GM12878 (cell line): Measurements from ENCODE around the gene AEN. TPM values are rescaled to one million over a fixed set of nuclear protein-coding genes. Genes with fewer than 3 reads are reported as not detected.

Experiments used
- ATAC-seq: fragments of 200-7000 bp; cut with Tn5 transposase; 3 replicates; pipeline ENCODE4 v1.9.1; 2020; ENCODE audit warnings: mild to moderate bottlenecking, moderate library complexity
- BruUV-seq: library from RNA; stranded (reverse); fragments of 400-500 nt; replicated peaks from 2 replicates; lab custom pipeline; 2021; lab: Mats Ljungman, UMichigan
- CTCF ChIA-PET: fragments of 300-600 bp; sonication (Branson Sonifier 250); formaldehyde crosslinking; extraction: SDS; loops from one replicate; lab custom pipeline; 2021; ENCODE audit warnings: inconsistent platforms; lab: Yijun Ruan, JAX
- POLR2A ChIA-PET: fragments of 350-600 bp; formaldehyde crosslinking; extraction: SDS; loops from one replicate; lab custom pipeline; 2021; ENCODE audit warnings: inconsistent platforms; lab: Charles Lee
- RAD21 ChIA-PET: fragments of 300-600 bp; sonication (Branson Sonifier 250); formaldehyde crosslinking; loops from one replicate; lab custom pipeline; 2023; ENCODE audit warnings: antibody characterized with exemption; ENCODE audit not compliant: unreplicated experiment; lab: Charles Lee
- SMC1A ChIA-PET: fragments of 300-600 bp; sonication (Branson Sonifier 250); formaldehyde crosslinking; loops from one replicate; lab custom pipeline; 2023; ENCODE audit not compliant: unreplicated experiment, uncharacterized antibody; lab: Charles Lee
- DNase-seq: peaks from one replicate; pipeline ENCODE4 v3.0.0-alpha.2; 2011; ENCODE audit warnings: low read depth, low spot score
- FAIRE-seq: peaks from 3 replicates; lab custom pipeline; 2011; peaks lifted over from hg19 to GRCh38; lab: Jason Lieb, UNC
- H2AFZ ChIP-seq: 2 replicates; pipeline ENCODE4 v1.6.0; 2011; ENCODE audit warnings: low read depth, low read length, control low read depth; ENCODE audit not compliant: control insufficient read depth
- H3K27ac ChIP-seq: 2 replicates; pipeline ENCODE4 v1.5.1; 2011; ENCODE audit warnings: control low read depth; ENCODE audit not compliant: control insufficient read depth, insufficient read depth
- H3K27me3 ChIP-seq, 2 experiments: replicated peaks in 1 of 2; 2 replicates each; pipeline versions ENCODE4 v1.6.0 to v1.6.1; 2011; ENCODE audit warnings: low read length in 1 of 2; ENCODE audit not compliant: control insufficient read depth in 2 of 2, insufficient read depth in 2 of 2
- H3K36me3 ChIP-seq, 2 experiments: 2 replicates each; pipeline ENCODE4 v1.5.1; 2011; ENCODE audit warnings: low read length in 1 of 2; ENCODE audit not compliant: control insufficient read depth in 2 of 2, insufficient read depth in 2 of 2
- H3K4me1 ChIP-seq: 2 replicates; pipeline ENCODE4 v1.6.1; 2011; ENCODE audit warnings: mild to moderate bottlenecking, low read length, moderate library complexity, mixed read lengths; ENCODE audit not compliant: control insufficient read depth, insufficient read depth
- H3K4me2 ChIP-seq: 2 replicates; pipeline ENCODE4 v1.6.0; 2011; ENCODE audit warnings: control low read depth; ENCODE audit not compliant: control insufficient read depth, insufficient read depth
- H3K4me3 ChIP-seq: fragments of 200-600 bp; sonication (generic); 2 replicates; pipeline ENCODE4 v1.5.1; 2016
- H3K79me2 ChIP-seq: 2 replicates; pipeline ENCODE4 v1.6.0; 2011; ENCODE audit warnings: low read length; ENCODE audit not compliant: control insufficient read depth, insufficient read depth
- H3K9ac ChIP-seq: 2 replicates; pipeline ENCODE4 v1.8.0; 2011; ENCODE audit warnings: low read length, control low read depth, mixed read lengths; ENCODE audit not compliant: control insufficient read depth, insufficient read depth
- H3K9me3 ChIP-seq: replicated peaks from 3 replicates; pipeline ENCODE4 v1.5.1; 2011; ENCODE audit warnings: mild to moderate bottlenecking, low read length; ENCODE audit not compliant: control insufficient read depth, insufficient read depth
- H4K20me1 ChIP-seq: 2 replicates; pipeline ENCODE4 v1.6.0; 2011; ENCODE audit not compliant: control insufficient read depth, insufficient read depth
- RAD21 ChIP-seq: IDR thresholded peaks from 2 replicates; pipeline ENCODE4 v1.6.1; 2011; ENCODE audit warnings: mild to moderate bottlenecking, low read depth, low read length, moderate library complexity; ENCODE audit not compliant: insufficient read depth
- RAD51 ChIP-seq: fragments of 450-650 bp; IDR thresholded peaks from 2 replicates; pipeline ENCODE4 v1.6.1; 2016; ENCODE audit warnings: moderate library complexity, mild to moderate bottlenecking, inconsistent platforms
- SMC3 ChIP-seq: IDR thresholded peaks from 2 replicates; pipeline ENCODE4 v1.6.1; 2011; ENCODE audit warnings: low read length, improper control_type of control experiment, borderline replicate concordance
- WGBS: methylation state at CpG from one replicate; pipeline ENCODE4 v1.1.6; 2016; ENCODE audit warnings: low lambda C conversion rate; ENCODE audit not compliant: insufficient replicate concordance, insufficient coverage; ENCODE audit errors: missing lambda C conversion rate; 5-methylcytosine and 5-hydroxymethylcytosine counted together
- in situ Hi-C: fragments of 300-500 bp; cut with MboI; formaldehyde crosslinking; loops from 9 replicates; pipeline ENCODE4 v1.14.3; 2018; ENCODE audit warnings: mixed read lengths
- intact Hi-C: fragments of 100-400 bp; cut with micrococcal nuclease; formaldehyde crosslinking; loops from one replicate; pipeline ENCODE4 v1.14.2; 2022; ENCODE audit not compliant: unreplicated experiment
- polyA plus RNA-seq, 11 experiments: library from polyadenylated mRNA; depleted of rRNA in 4 of 11; unstranded in 6 of 11; stranded (reverse) in 5 of 11; fragments of >200 nt; fragmentation: Nextera tagmentation in 4 of 11; fragmentation: Illumina TruSeq in 1 of 11; extraction: Ambion mirVana in 4 of 11; extraction: Trizol in 1 of 11; gene quantifications; 1 replicate in 1 of 11; 2 replicates in 10 of 11; pipeline versions ENCODE4 v1.2.1 to v1.2.3, GENCODE V29; 2011 to 2016; ENCODE audit warnings: inconsistent platforms in 2 of 11, missing spikeins in 2 of 11, low read depth in 1 of 11
- total RNA-seq, 4 experiments: library from RNA; depleted of rRNA in 3 of 4; stranded (reverse); fragments of >200 nt in 3 of 4; fragmentation: Illumina TruSeq in 1 of 4; extraction: Trizol in 1 of 4; gene quantifications; 2 replicates each; pipeline versions ENCODE4 v1.2.1 to v1.2.3, GENCODE V29; 2013 to 2021
- TF ChIP-seq, protein P1 (sequence below), 3 experiments: IDR thresholded peaks in 2 of 3; conservative IDR thresholded peaks in 1 of 3; 2 replicates each; pipeline ENCODE4 v1.5.1; 2011; ENCODE audit warnings: low read depth in 3 of 3, low read length in 3 of 3, mild to moderate bottlenecking in 3 of 3, control low read depth in 2 of 3, moderate library complexity in 2 of 3, inconsistent platforms in 1 of 3, mixed read lengths in 1 of 3; ENCODE audit not compliant: control insufficient read depth in 2 of 3, insufficient read depth in 1 of 3; ENCODE audit errors: extremely low read depth in 1 of 3

AEN gene
- total and polyA plus RNA-seq, 10 of the 15 experiments (the other 5 are each of a cell fraction or from before 2014, with no cell fraction given): 11.7 to 81.2 (median 53.7) TPM

DNA sequence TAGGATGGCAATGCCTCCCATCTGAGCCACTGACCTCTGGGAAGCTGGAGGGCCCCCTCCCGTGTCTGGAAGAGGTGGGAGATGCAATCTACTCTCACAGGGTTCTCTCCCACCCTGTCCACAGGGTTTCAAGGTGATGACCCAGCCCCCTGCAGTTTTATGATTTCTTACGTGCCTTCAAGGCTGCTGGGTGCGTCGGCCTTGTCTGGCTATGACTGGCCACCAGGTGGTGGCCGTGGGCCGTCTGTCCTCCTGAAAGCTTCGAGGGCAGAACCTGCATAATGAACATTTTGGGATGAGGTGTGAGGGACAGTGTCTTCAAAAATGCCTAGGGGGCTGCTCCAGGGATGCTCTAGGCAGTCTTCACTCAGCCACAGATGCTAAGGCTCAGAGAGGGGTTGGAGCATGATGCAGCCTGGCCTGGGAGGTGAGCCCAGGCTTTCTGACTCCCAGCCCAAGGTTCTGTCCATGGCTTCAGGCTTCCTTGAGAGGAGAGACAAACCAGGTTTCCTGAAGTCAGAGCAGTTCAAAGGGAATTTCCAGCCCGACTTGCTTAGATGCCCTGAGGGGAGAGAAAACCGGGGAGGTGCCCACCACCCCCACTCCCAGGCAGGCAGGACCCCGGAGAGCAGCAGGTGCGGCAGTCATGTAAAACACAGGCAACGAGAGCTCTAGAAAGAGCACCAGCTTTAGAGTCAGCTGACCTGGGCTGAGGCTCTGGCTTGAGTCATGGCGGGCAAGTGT is 36.4 kb downstream of the AEN start:
- ChIA-PET POLR2A (interaction anchor here (0.8 to 1.5 kb wide), 6 partner anchors 15 to 35 kb away, joined by 3 to 10 read pairs (median 3); partner anchors contain the start of gene ISG20), CTCF (interaction anchor here (0.8 to 5.8 kb wide), 14 partner anchors 10 to 190 kb away, joined by 3 to 61 read pairs (median 6); partner anchors contain the start of gene MRPS11), SMC1A (interaction anchor here (0.7 to 4.9 kb wide), 13 partner anchors 10 to 279 kb away, joined by 3 to 37 read pairs (median 4); no protein-coding TSS in a partner anchor), RAD21 (interaction anchor here (1.0 to 4.2 kb wide), 6 partner anchors 22 to 248 kb away, joined by 3 to 40 read pairs (median 7); partner anchors contain the start of gene AEN)
- Histone ChIP-seq H3K27ac (no peak overlapping the region), H3K9ac (no peak overlapping the region), H3K79me2 (no peaks in the 10 kb centered on the region), H3K36me3 (no peaks in the 10 kb centered on the region; a peak in 2 of 4 replicates), H3K4me2 (no peak overlapping the region), H3K4me3 (no peak overlapping the region), H3K9me3 (no peaks in the 10 kb centered on the region), H2AFZ (no peak overlapping the region), H3K4me1 (peaks cover 15% of the 10 kb centered on the region), H4K20me1 (no peaks in the 10 kb centered on the region), H3K27me3 (no peaks in the 10 kb centered on the region)
- in situ Hi-C loops: no loop called here
- intact Hi-C loops: loop anchor here (2.0 kb wide), 2 partner anchors 33 to 43 kb away; no protein-coding TSS in a partner anchor
- peak; percentile 31 for FAIRE-seq
- 41% methylated on average over 13 of the region's 13 CpGs for WGBS
- ATAC-seq: peak; percentile 71
- DNase-seq: no peak
- TF ChIP-seq SMC3: peak; percentile 38; the same call in 1 of the 2 replicates
- TF ChIP-seq RAD21: peak; percentile 75
- no peak for TF ChIP-seq RAD51
- TF ChIP-seq, protein P1, sequence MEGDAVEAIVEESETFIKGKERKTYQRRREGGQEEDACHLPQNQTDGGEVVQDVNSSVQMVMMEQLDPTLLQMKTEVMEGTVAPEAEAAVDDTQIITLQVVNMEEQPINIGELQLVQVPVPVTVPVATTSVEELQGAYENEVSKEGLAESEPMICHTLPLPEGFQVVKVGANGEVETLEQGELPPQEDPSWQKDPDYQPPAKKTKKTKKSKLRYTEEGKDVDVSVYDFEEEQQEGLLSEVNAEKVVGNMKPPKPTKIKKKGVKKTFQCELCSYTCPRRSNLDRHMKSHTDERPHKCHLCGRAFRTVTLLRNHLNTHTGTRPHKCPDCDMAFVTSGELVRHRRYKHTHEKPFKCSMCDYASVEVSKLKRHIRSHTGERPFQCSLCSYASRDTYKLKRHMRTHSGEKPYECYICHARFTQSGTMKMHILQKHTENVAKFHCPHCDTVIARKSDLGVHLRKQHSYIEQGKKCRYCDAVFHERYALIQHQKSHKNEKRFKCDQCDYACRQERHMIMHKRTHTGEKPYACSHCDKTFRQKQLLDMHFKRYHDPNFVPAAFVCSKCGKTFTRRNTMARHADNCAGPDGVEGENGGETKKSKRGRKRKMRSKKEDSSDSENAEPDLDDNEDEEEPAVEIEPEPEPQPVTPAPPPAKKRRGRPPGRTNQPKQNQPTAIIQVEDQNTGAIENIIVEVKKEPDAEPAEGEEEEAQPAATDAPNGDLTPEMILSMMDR (IDR thresholded peaks at IDR 0.05 in 2 of 3, conservative IDR thresholded peaks at IDR 0.05 in 1 of 3; ENCODE audit: control insufficient read depth in 2 of 3, extremely low read depth in 1 of 3, insufficient read depth in 1 of 3, low read depth in 3 of 3, low read length in 3 of 3): peak; percentile 52 to 60 (median 55)
- BruUV-seq: no TSS peak
